A549 (cell line): ENCODE results near the gene PANX2.

ENCODE experiments used
- CEBPB ChIP-seq, 2 experiments: fragments of >200 bp in 1 of 2; sonication (Bioruptor Twin) in 1 of 2; formaldehyde crosslinking in 1 of 2; IDR thresholded peaks; 2 replicates each; pipeline ENCODE4 v1.6.1; 2012 to 2016
- CTCF ChIP-seq: fragments of >200 bp; sonication (Bioruptor Twin); formaldehyde crosslinking; IDR thresholded peaks from 3 replicates; pipeline ENCODE4 v1.5.1; 2016
- EP300 ChIP-seq, 2 experiments: fragments of >200 bp; sonication (Bioruptor Twin); formaldehyde crosslinking; IDR thresholded peaks; 2 replicates in 1 of 2; 3 replicates in 1 of 2; pipeline ENCODE4 v1.6.1; 2016 to 2017
- POLR2A ChIP-seq: IDR thresholded peaks from 2 replicates; pipeline ENCODE4 v1.6.1; 2012; ENCODE audit warnings: mild to moderate bottlenecking, low read length
- ZFP36 ChIP-seq: fragments of 450-650 bp; IDR thresholded peaks from 2 replicates; pipeline ENCODE4 v1.6.1; 2014; ENCODE audit warnings: borderline replicate concordance; ENCODE audit not compliant: partially characterized antibody

GRCh38 chr22:50206599-50206998, 36.1 kb downstream of the PANX2 start:
- TF ChIP-seq CTCF = 0 out of 3 replicates have a peak, but pooled peaks have one; percentile 10
- TF ChIP-seq EP300 (IDR thresholded peaks at IDR 0.05) = no peak
- no peak for TF ChIP-seq ZFP36
- TF ChIP-seq CEBPB (IDR thresholded peaks at IDR 0.05) = no peak
- TF ChIP-seq POLR2A = no peak
